Osteoblast (primary cell): ENCODE results near the gene FBXO31. TPM values are rescaled to one million over a fixed set of nuclear protein-coding genes. Genes with fewer than 3 reads are reported as not detected.

Experiments
- DNase-seq: peaks from one replicate; pipeline ENCODE4 v3.0.0; 2011; ENCODE audit warnings: low spot score, mixed read lengths; ENCODE audit not compliant: insufficient read length; ENCODE audit errors: missing footprints
- H2AFZ ChIP-seq: 2 replicates; pipeline ENCODE4 v1.6.0; 2011; ENCODE audit warnings: mild to moderate bottlenecking, low read length
- H3K27ac ChIP-seq: 2 replicates; pipeline ENCODE4 v1.5.1; 2011; ENCODE audit warnings: mild to moderate bottlenecking, low read depth, low read length, moderate library complexity
- H3K27me3 ChIP-seq: 2 replicates; pipeline ENCODE4 v1.6.0; 2012; ENCODE audit warnings: mild to moderate bottlenecking, control low read depth, inconsistent platforms, low read length, moderate library complexity; ENCODE audit not compliant: insufficient read depth
- H3K36me3 ChIP-seq: 2 replicates; pipeline ENCODE4 v1.5.1; 2011; ENCODE audit warnings: mild to moderate bottlenecking, low read length, control low read depth, moderate library complexity; ENCODE audit not compliant: insufficient read depth
- H3K4me1 ChIP-seq: 2 replicates; pipeline ENCODE4 v1.5.1; 2011; ENCODE audit warnings: mild to moderate bottlenecking, low read length, control low read depth, moderate library complexity; ENCODE audit not compliant: insufficient read depth
- H3K4me2 ChIP-seq: 2 replicates; pipeline ENCODE4 v1.6.0; 2011; ENCODE audit warnings: mild to moderate bottlenecking, low read length; ENCODE audit not compliant: insufficient read depth
- H3K4me3 ChIP-seq: fragments of 200-600 bp; sonication (generic); 3 replicates; pipeline ENCODE4 v1.5.1; 2012; ENCODE audit warnings: mild to moderate bottlenecking, low read length, inconsistent platforms; ENCODE audit not compliant: insufficient read depth
- H3K79me2 ChIP-seq: 2 replicates; pipeline ENCODE4 v1.6.0; 2012; ENCODE audit warnings: mild to moderate bottlenecking, low read length, control low read depth, inconsistent platforms; ENCODE audit not compliant: insufficient read depth
- H3K9me3 ChIP-seq: 2 replicates; pipeline ENCODE4 v1.5.1; 2011; ENCODE audit warnings: low read depth, low read length, control low read depth
- H4K20me1 ChIP-seq: 2 replicates; pipeline ENCODE4 v1.6.0; 2012; ENCODE audit warnings: mild to moderate bottlenecking, low read length, control low read depth; ENCODE audit not compliant: insufficient read depth
- total RNA-seq: library from RNA; depleted of rRNA; stranded (reverse); fragments of >200 nt; gene quantifications from 2 replicates; pipeline ENCODE4 v1.2.3, GENCODE V29; 2012
- TF ChIP-seq, protein P1 (sequence below): IDR thresholded peaks from 2 replicates; pipeline ENCODE4 v1.5.1; 2011; ENCODE audit warnings: mild to moderate bottlenecking, low read depth, low read length, moderate library complexity; ENCODE audit errors: extremely low read depth

Gene FBXO31
- total RNA-seq, 1 donor: 33.3 TPM

DNA sequence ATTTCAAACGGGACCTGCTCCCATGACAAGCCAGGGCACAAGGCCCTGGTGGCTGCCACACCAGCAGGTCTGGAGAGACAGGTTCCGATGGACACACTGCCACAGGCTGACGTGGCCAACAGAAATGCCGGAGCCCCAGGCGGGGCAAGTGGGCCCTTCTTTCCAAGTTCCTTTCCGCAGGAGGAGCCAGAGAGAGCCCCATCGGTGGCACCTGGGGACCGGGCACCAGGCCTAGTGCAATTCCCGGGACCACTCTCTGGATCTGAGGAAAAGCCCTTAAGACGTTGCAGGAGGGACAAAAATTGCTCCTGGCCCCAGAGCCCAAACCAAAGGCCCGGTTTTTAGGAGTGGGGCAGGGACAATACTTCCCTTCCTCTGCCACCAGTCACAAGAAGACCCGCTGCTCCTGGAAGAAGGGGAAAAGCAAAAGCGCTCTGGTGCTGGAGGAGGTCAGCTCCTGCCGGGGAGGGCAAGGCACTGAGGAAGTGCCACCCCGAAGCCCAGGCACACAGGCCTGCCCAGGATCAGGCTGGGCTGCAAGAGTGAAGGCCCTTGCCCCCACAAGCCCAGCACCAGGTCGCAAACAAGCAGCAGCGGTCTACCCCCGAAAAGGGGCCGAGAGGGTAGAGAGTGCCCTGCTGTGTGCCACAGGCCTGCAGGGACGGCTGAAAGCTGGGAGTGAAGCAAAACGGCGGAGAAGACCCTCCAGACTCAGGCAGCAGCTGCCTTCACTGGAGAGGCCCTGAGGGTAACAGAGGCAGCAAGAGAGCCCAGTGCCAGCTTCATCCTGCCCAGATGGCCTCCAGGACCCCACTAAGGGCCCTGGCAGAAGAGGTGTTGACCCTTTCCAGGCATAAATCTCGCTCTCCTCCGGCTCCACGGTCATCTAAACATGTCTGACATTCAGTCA, 37.7 kb upstream of the FBXO31 start:
- DNase-seq: no peak
- H3K27ac ChIP-seq: no peak overlapping the region
- peaks cover 13% of the 10 kb centered on the region for H3K79me2 ChIP-seq
- H3K4me2 ChIP-seq: no peak overlapping the region
- H3K27me3 ChIP-seq: no peaks in the 10 kb centered on the region
- TF ChIP-seq, protein P1, sequence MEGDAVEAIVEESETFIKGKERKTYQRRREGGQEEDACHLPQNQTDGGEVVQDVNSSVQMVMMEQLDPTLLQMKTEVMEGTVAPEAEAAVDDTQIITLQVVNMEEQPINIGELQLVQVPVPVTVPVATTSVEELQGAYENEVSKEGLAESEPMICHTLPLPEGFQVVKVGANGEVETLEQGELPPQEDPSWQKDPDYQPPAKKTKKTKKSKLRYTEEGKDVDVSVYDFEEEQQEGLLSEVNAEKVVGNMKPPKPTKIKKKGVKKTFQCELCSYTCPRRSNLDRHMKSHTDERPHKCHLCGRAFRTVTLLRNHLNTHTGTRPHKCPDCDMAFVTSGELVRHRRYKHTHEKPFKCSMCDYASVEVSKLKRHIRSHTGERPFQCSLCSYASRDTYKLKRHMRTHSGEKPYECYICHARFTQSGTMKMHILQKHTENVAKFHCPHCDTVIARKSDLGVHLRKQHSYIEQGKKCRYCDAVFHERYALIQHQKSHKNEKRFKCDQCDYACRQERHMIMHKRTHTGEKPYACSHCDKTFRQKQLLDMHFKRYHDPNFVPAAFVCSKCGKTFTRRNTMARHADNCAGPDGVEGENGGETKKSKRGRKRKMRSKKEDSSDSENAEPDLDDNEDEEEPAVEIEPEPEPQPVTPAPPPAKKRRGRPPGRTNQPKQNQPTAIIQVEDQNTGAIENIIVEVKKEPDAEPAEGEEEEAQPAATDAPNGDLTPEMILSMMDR: no peak
- H3K4me1 ChIP-seq: no peaks in the 10 kb centered on the region
- H3K9me3 ChIP-seq: no peaks in the 10 kb centered on the region
- peaks cover 14% of the 10 kb centered on the region for H4K20me1 ChIP-seq
- H3K36me3 ChIP-seq: peaks cover 30% of the 10 kb centered on the region
- H3K4me3 ChIP-seq: no peak overlapping the region
- H2AFZ ChIP-seq: no peak overlapping the region

DNA sequence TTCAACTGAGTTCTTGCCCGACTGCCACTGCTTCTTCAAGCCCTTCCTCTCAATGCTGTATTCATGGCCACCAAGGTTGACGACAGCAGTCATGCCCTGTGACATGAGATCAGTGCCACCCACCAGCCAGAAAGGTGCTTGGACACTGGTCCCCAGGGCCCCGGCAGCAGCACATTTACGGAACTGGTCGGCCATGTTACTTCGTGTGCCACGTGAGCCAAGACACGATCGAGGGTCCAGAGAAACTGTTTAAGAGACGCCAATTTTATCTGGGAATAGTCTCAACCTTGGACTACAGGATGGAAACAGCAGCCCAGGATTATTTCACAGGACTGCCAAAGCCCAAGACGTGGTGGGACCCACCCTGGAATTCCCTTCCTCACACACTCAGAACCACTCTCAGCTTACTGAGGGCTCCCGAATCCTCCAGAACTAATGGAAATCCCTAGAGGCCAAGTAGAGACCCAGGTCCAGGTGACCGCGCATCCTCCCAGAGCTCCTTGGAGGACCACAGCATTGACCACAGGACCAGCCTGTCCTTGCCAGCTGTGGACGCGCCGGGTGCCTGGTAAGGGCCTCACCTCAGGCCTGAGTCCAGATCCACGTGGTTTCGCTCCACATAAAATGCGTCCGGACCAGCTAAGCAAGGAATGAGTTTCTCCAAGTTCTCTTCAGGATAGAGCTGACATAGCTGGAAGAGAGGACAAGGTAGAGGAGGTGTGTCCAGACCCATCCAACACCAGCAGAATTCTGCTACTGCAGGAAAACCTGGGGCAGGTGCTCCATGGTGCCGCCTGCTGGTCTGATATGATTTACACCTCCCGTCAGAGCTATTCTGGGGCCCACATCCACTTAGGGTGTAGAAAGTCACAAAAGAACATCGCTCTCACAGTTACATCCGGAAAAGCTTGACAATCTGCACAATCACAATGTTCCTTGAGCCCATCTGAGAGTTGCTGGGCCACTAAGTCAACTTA, 36.7 kb upstream of the FBXO31 start:
- DNase-seq: peak; percentile 35
- no peak overlapping the region for H3K27ac ChIP-seq
- no peak overlapping the region for H3K4me2 ChIP-seq
- no peaks in the 10 kb centered on the region for H3K27me3 ChIP-seq
- H4K20me1 ChIP-seq: peaks cover 11% of the 10 kb centered on the region
- no peaks in the 10 kb centered on the region for H3K9me3 ChIP-seq
- H3K4me1 ChIP-seq: no peaks in the 10 kb centered on the region
- TF ChIP-seq, protein P1: peak; percentile 26
- H3K79me2 ChIP-seq: peaks cover 5% of the 10 kb centered on the region
- H2AFZ ChIP-seq: no peak overlapping the region
- no peak overlapping the region for H3K4me3 ChIP-seq
- peaks cover 34% of the 10 kb centered on the region for H3K36me3 ChIP-seq

GRCh38 chr16:87418644-87419043, 35.1 kb upstream of the FBXO31 start:
- DNase-seq: no peak
- Histone ChIP-seq H3K27me3 (no peaks in the 10 kb centered on the region), H4K20me1 (peaks cover 4% of the 10 kb centered on the region), H3K4me3 (no peak overlapping the region), H3K4me1 (no peaks in the 10 kb centered on the region), H3K9me3 (no peaks in the 10 kb centered on the region), H3K27ac (no peak overlapping the region), H3K79me2 (peaks cover 2% of the 10 kb centered on the region), H3K4me2 (no peak overlapping the region), H3K36me3 (peaks cover 37% of the 10 kb centered on the region), H2AFZ (no peak overlapping the region)
- TF ChIP-seq, protein P1: no peak

GRCh38 chr16:87418216-87418615, 34.6 kb upstream of the FBXO31 start:
- Histone ChIP-seq H3K27ac (no peak overlapping the region), H2AFZ (no peak overlapping the region), H3K4me2 (no peak overlapping the region), H3K36me3 (peaks cover 34% of the 10 kb centered on the region), H3K79me2 (peaks cover 2% of the 10 kb centered on the region), H3K4me3 (no peak overlapping the region), H3K4me1 (no peaks in the 10 kb centered on the region), H3K9me3 (no peaks in the 10 kb centered on the region), H4K20me1 (peaks cover 4% of the 10 kb centered on the region), H3K27me3 (no peaks in the 10 kb centered on the region)
- TF ChIP-seq, protein P1: no peak
- no peak for DNase-seq
